CD4-positive, alpha-beta memory T cell (primary cell): ENCODE results near the gene CNOT1. TPM values are rescaled to one million over a fixed set of nuclear protein-coding genes. Genes with fewer than 3 reads are reported as not detected.
"Not testable (repeated sequence)": the region's sequence is repeated elsewhere in the genome, so short reads cannot be mapped to it uniquely, and the experiment has no call there.

Source experiments
- CTCF ChIA-PET: fragments of 350-600 bp; sonication (Branson Sonifier 250); formaldehyde crosslinking; loops from one replicate; lab custom pipeline; 2021; ENCODE audit warnings: inconsistent platforms; ENCODE audit not compliant: partially characterized antibody; lab: Charles Lee
- POLR2A ChIA-PET: fragments of 350-600 bp; sonication (Branson Sonifier 250); formaldehyde crosslinking; loops from one replicate; lab custom pipeline; 2021; ENCODE audit not compliant: partially characterized antibody; lab: Charles Lee
- DNase-seq, 5 donors: peaks; one replicate each; pipeline versions ENCODE4 v3.0.0 to v3.0.0-alpha.2; 2020 to 2022; ENCODE audit warnings: mixed read lengths in 1 of 5
- H3K27ac ChIP-seq: one replicate; pipeline ENCODE4 v1.7.0; 2013; ENCODE audit warnings: low read depth, low read length
- H3K27me3 ChIP-seq: 2 replicates; pipeline ENCODE4 v1.7.0; 2013; ENCODE audit warnings: mild to moderate bottlenecking, low read length, moderate library complexity; ENCODE audit not compliant: insufficient read depth
- H3K36me3 ChIP-seq: 2 replicates; pipeline ENCODE4 v1.7.0; 2013; ENCODE audit warnings: mild to moderate bottlenecking, low read length, moderate library complexity; ENCODE audit not compliant: insufficient read depth
- H3K4me1 ChIP-seq: 2 replicates; pipeline ENCODE4 v1.7.0; 2013; ENCODE audit warnings: mild to moderate bottlenecking, low read length, moderate library complexity; ENCODE audit not compliant: insufficient read depth
- H3K4me3 ChIP-seq, 2 donors: one replicate each; pipeline ENCODE4 v1.7.0; 2013; ENCODE audit warnings: low read length in 2 of 2, mild to moderate bottlenecking in 1 of 2
- H3K9me3 ChIP-seq, 2 donors: one replicate each; pipeline ENCODE4 v1.7.0; 2013; ENCODE audit warnings: low read length in 2 of 2, control low read depth in 1 of 2; ENCODE audit not compliant: control insufficient read depth in 1 of 2
- H3K27ac Mint-ChIP-seq, 7 donors: one replicate each; pipeline ENCODE4 v1.8.0; 2020 to 2021; ENCODE audit warnings: mixed read lengths in 7 of 7, mild to moderate bottlenecking in 6 of 7, inconsistent platforms in 3 of 7, moderate library complexity in 3 of 7
- H3K27me3 Mint-ChIP-seq, 2 donors: one replicate each; pipeline ENCODE4 v1.8.0; 2020 to 2021; ENCODE audit warnings: mixed read lengths in 2 of 2
- H3K36me3 Mint-ChIP-seq, 2 donors: one replicate each; pipeline ENCODE4 v1.8.0; 2020 to 2021; ENCODE audit warnings: mixed read lengths in 2 of 2, inconsistent platforms in 1 of 2, mild to moderate bottlenecking in 1 of 2
- H3K4me1 Mint-ChIP-seq, 4 donors: one replicate each; pipeline ENCODE4 v1.8.0; 2020 to 2021; ENCODE audit warnings: mixed read lengths in 4 of 4, mild to moderate bottlenecking in 1 of 4
- H3K4me3 Mint-ChIP-seq, 8 donors: one replicate each; pipeline ENCODE4 v1.8.0; 2020 to 2021; ENCODE audit warnings: mixed read lengths in 8 of 8, mild to moderate bottlenecking in 7 of 8, moderate library complexity in 6 of 8, inconsistent platforms in 3 of 8
- H3K9me3 Mint-ChIP-seq, 8 donors: one replicate each; pipeline ENCODE4 v1.8.0; 2020 to 2021; ENCODE audit warnings: mixed read lengths in 8 of 8, mild to moderate bottlenecking in 5 of 8, inconsistent platforms in 3 of 8, moderate library complexity in 1 of 8
- intact Hi-C: fragments of 100-400 bp; cut with micrococcal nuclease; formaldehyde crosslinking; loops from one replicate; pipeline ENCODE4 v1.15.1; 2023
- polyA plus RNA-seq, 2 donors: library from polyadenylated mRNA; unstranded; fragments of 300-500 nt; fragmentation: Illumina TruSeq; gene quantifications; one replicate each; pipeline ENCODE4 v1.2.3, GENCODE V29; 2021
- total RNA-seq, 2 experiments: library from RNA; stranded (reverse); gene quantifications; one replicate each; pipeline ENCODE4 v1.2.3, GENCODE V29; 2021

Gene CNOT1
- total and polyA plus RNA-seq, 4 experiments from 2014 or later, result 74.9 to 262 (median 179) TPM

- Mint-ChIP-seq H3K4me3 (peak overlapping the region; percentile 97 to 100 (median 100)), H3K4me1 (peaks cover 17 to 51% (median 33%) of the 10 kb centered on the region in 4 donors), H3K9me3 (peaks cover 0 to 2% (median 0%) of the 10 kb centered on the region in 8 donors), H3K27me3 (no peaks in the 10 kb centered on the region), H3K27ac (peak overlapping the region; percentile 99 to 100 (median 100)), H3K36me3 (peaks cover 0 to 30% of the 10 kb centered on the region in 2 donors)
- DNase-seq, result peak; percentile 34 to 77 (median 47)
- intact Hi-C loops, result loop anchor here (1.0 to 10.0 kb wide), 4 partner anchors 42 to 894 kb away; partner anchors contain the start of gene KATNB1
- peak overlapping the region; percentile 89 to 94 for H3K4me3 ChIP-seq
- ChIA-PET POLR2A (interaction anchor here (0.7 to 2.7 kb wide), 5 partner anchors 11 to 236 kb away, joined by 3 to 12 read pairs (median 6); partner anchors contain the start of genes GINS3 and SLC38A7), CTCF (interaction anchor here (1.2 kb wide), 1 partner anchor 26 kb away, joined by 3 read pairs; no protein-coding TSS in a partner anchor)
- peak overlapping the region; percentile 100 for H3K27ac ChIP-seq
- H3K27me3 ChIP-seq, result no peaks in the 10 kb centered on the region
- peaks cover 8% of the 10 kb centered on the region for H3K36me3 ChIP-seq
- H3K4me1 ChIP-seq, result peaks cover 35% of the 10 kb centered on the region
- no peaks in the 10 kb centered on the region for H3K9me3 ChIP-seq
Observed at GRCh38 chr16:58628845-58629732, 537 bp downstream of the CNOT1 start.

- Mint-ChIP-seq H3K4me3 (no peak overlapping the region), H3K4me1 (peaks cover 28 to 61% (median 43%) of the 10 kb centered on the region in 4 donors), H3K27me3 (no peaks in the 10 kb centered on the region), H3K36me3 (peaks cover 11 to 55% of the 10 kb centered on the region in 2 donors), H3K27ac (peak overlapping the region in 1 of 7 donors; percentile 7), H3K9me3 (no peaks in the 10 kb centered on the region)
- H3K27ac ChIP-seq, result no peak overlapping the region
- no peaks in the 10 kb centered on the region for H3K9me3 ChIP-seq
- no peak for DNase-seq
- H3K27me3 ChIP-seq, result no peaks in the 10 kb centered on the region
- ChIA-PET CTCF (no interaction called here), POLR2A (no interaction called here)
- intact Hi-C loops, result loop anchor here (10.0 kb wide), 1 partner anchor 59 kb away; no protein-coding TSS in a partner anchor
- no peak overlapping the region for H3K4me3 ChIP-seq
- peaks cover 38% of the 10 kb centered on the region for H3K4me1 ChIP-seq
- H3K36me3 ChIP-seq, result peaks cover 26% of the 10 kb centered on the region
Observed at GRCh38 chr16:58624209-58624608, 5.4 kb downstream of the CNOT1 start.

- ChIA-PET CTCF (no interaction called here), POLR2A (no interaction called here)
- Histone ChIP-seq H3K4me1 (peaks cover 23% of the 10 kb centered on the region), H3K4me3 (no peak overlapping the region), H3K36me3 (peaks cover 34% of the 10 kb centered on the region), H3K9me3 (no peaks in the 10 kb centered on the region), H3K27me3 (no peaks in the 10 kb centered on the region), H3K27ac (no peak overlapping the region)
- Mint-ChIP-seq H3K4me1 (peaks cover 22 to 51% (median 36%) of the 10 kb centered on the region in 4 donors), H3K27me3 (no peaks in the 10 kb centered on the region), H3K27ac (peak overlapping the region in 1 of 7 donors; percentile 37), H3K4me3 (no peak overlapping the region), H3K9me3 (no peaks in the 10 kb centered on the region), H3K36me3 (peaks cover 19 to 57% of the 10 kb centered on the region in 2 donors)
- intact Hi-C loops, result loop anchor here (10.0 kb wide), 1 partner anchor 56 kb away; no protein-coding TSS in a partner anchor
- no peak for DNase-seq
Observed at GRCh38 chr16:58620396-58620795, 9.2 kb downstream of the CNOT1 start.

GRCh38 chr16:58615280-58615679, 14.3 kb downstream of the CNOT1 start:
- Histone ChIP-seq H3K27ac (no peak overlapping the region), H3K36me3 (peaks cover 16% of the 10 kb centered on the region), H3K9me3 (no peaks in the 10 kb centered on the region), H3K4me3 (no peak overlapping the region), H3K4me1 (peaks cover 13% of the 10 kb centered on the region), H3K27me3 (no peaks in the 10 kb centered on the region)
- ChIA-PET POLR2A (interaction anchor here (1.0 kb wide), 1 partner anchor 13 kb away, joined by 3 read pairs; no protein-coding TSS in a partner anchor), CTCF (interaction anchor here (1.0 kb wide), 1 partner anchor 8 kb away, joined by 3 read pairs; no protein-coding TSS in a partner anchor)
- peaks cover 25 to 46% (median 38%) of the 10 kb centered on the region in 4 donors for H3K4me1 Mint-ChIP-seq
- H3K4me3 Mint-ChIP-seq, result no peak overlapping the region
- H3K27ac Mint-ChIP-seq, result peak overlapping the region in 4 of 7 donors; percentile 18 to 86 (median 76)
- no peak for DNase-seq
- H3K9me3 Mint-ChIP-seq, result no peaks in the 10 kb centered on the region
- intact Hi-C loops, result no loop called here
- no peaks in the 10 kb centered on the region for H3K27me3 Mint-ChIP-seq
- peaks cover 21 to 34% of the 10 kb centered on the region in 2 donors for H3K36me3 Mint-ChIP-seq

- Histone ChIP-seq H3K36me3 (peaks cover 13% of the 10 kb centered on the region), H3K27me3 (no peaks in the 10 kb centered on the region), H3K4me3 (no peak overlapping the region), H3K9me3 (no peaks in the 10 kb centered on the region), H3K27ac (no peak overlapping the region), H3K4me1 (peaks cover 13% of the 10 kb centered on the region)
- CTCF ChIA-PET, result no interaction called here
- Mint-ChIP-seq H3K9me3 (no peaks in the 10 kb centered on the region), H3K36me3 (peaks cover 20 to 34% of the 10 kb centered on the region in 2 donors), H3K27ac (peak overlapping the region in 1 of 7 donors; percentile 18), H3K27me3 (no peaks in the 10 kb centered on the region), H3K4me3 (no peak overlapping the region), H3K4me1 (peaks cover 24 to 46% (median 37%) of the 10 kb centered on the region in 4 donors)
- intact Hi-C loops, result no loop called here
- POLR2A ChIA-PET, result interaction anchor here (1.0 kb wide), 1 partner anchor 14 kb away, joined by 3 read pairs; no protein-coding TSS in a partner anchor
- DNase-seq, result no peak
Observed at GRCh38 chr16:58614860-58615259, 14.8 kb downstream of the CNOT1 start.

- no peak for DNase-seq
- CTCF ChIA-PET, result no interaction called here
- Mint-ChIP-seq H3K4me1 (peaks cover 22 to 44% (median 35%) of the 10 kb centered on the region in 4 donors), H3K27ac (peak overlapping the region in 1 of 7 donors; percentile 42), H3K36me3 (peaks cover 19 to 31% of the 10 kb centered on the region in 2 donors), H3K4me3 (no peak overlapping the region), H3K9me3 (no peaks in the 10 kb centered on the region), H3K27me3 (no peaks in the 10 kb centered on the region)
- Histone ChIP-seq H3K27ac (no peak overlapping the region), H3K9me3 (no peaks in the 10 kb centered on the region), H3K4me3 (no peak overlapping the region), H3K27me3 (no peaks in the 10 kb centered on the region), H3K36me3 (peaks cover 8% of the 10 kb centered on the region), H3K4me1 (peaks cover 13% of the 10 kb centered on the region)
- POLR2A ChIA-PET, result no interaction called here
- intact Hi-C loops, result no loop called here
Observed at GRCh38 chr16:58614212-58614611, 15.4 kb downstream of the CNOT1 start.

- H3K36me3 Mint-ChIP-seq, result peaks cover 24 to 34% of the 10 kb centered on the region in 2 donors
- intact Hi-C loops, POLR2A ChIA-PET, H3K4me3 Mint-ChIP-seq, H3K4me3 ChIP-seq, H3K9me3 ChIP-seq, H3K27ac ChIP-seq, H3K27me3 Mint-ChIP-seq, DNase-seq, H3K27me3 ChIP-seq, H3K36me3 ChIP-seq, H3K9me3 Mint-ChIP-seq, CTCF ChIA-PET: not testable (repeated sequence)
- H3K27ac Mint-ChIP-seq, result peak overlapping the region in 1 of 7 donors; percentile 48
- H3K4me1 Mint-ChIP-seq, result peaks cover 26 to 50% (median 41%) of the 10 kb centered on the region in 4 donors
- peaks cover 10% of the 10 kb centered on the region for H3K4me1 ChIP-seq
Observed at GRCh38 chr16:58612965-58613364, 16.7 kb downstream of the CNOT1 start.
